Chondrocyte (in vitro differentiated cells): ENCODE results near the gene PPP1R14B. TPM values are rescaled to one million over a fixed set of nuclear protein-coding genes. Genes with fewer than 3 reads are reported as not detected.

Experiments used
- DNase-seq: peaks from one replicate; pipeline ENCODE4 v3.0.0; 2021; ENCODE audit warnings: mixed read lengths, low spot score
- H3K27ac Mint-ChIP-seq: one replicate; pipeline ENCODE4 v1.8.0; 2021; ENCODE audit warnings: mild to moderate bottlenecking, moderate library complexity, mixed read lengths; ENCODE audit not compliant: unreplicated experiment
- H3K27me3 Mint-ChIP-seq: 2 replicates; pipeline ENCODE4 v1.8.0; 2021; ENCODE audit warnings: low read depth, mixed read lengths
- H3K36me3 Mint-ChIP-seq: 2 replicates; pipeline ENCODE4 v1.8.0; 2021; ENCODE audit warnings: low read depth, mixed read lengths
- H3K4me1 Mint-ChIP-seq: 2 replicates; pipeline ENCODE4 v1.8.0; 2021; ENCODE audit warnings: low read depth, mild to moderate bottlenecking, mixed read lengths
- H3K4me3 Mint-ChIP-seq: one replicate; pipeline ENCODE4 v1.8.0; 2021; ENCODE audit warnings: mild to moderate bottlenecking, moderate library complexity, mixed read lengths; ENCODE audit not compliant: unreplicated experiment
- H3K9me3 Mint-ChIP-seq: 2 replicates; pipeline ENCODE4 v1.8.0; 2021; ENCODE audit warnings: low read depth, mixed read lengths
- CTCF ChIP-seq: fragments of 200-600 bp; sonication (generic); IDR thresholded peaks from 2 replicates; pipeline ENCODE4 v1.5.0; 2021; ENCODE audit warnings: antibody characterized with exemption, mild to moderate bottlenecking, moderate library complexity
- total RNA-seq: library from RNA; stranded (reverse); gene quantifications from 3 replicates; pipeline ENCODE4 v1.2.1, GENCODE V29; 2021

The PPP1R14B gene
- total RNA-seq, 1 donor from 2014 or later, result 322 TPM

GRCh38 chr11:64218628-64219353 lies 28.0 kb downstream of the PPP1R14B start:
- Mint-ChIP-seq H3K36me3 (no peaks in the 10 kb centered on the region), H3K27me3 (no peaks in the 10 kb centered on the region), H3K9me3 (no peaks in the 10 kb centered on the region), H3K4me3 (no peak overlapping the region), H3K4me1 (peaks cover 1% of the 10 kb centered on the region), H3K27ac (no peak overlapping the region)
- DNase-seq, result no peak
- no peak for TF ChIP-seq CTCF

- TF ChIP-seq CTCF, result no peak
- Mint-ChIP-seq H3K4me1 (no peaks in the 10 kb centered on the region), H3K9me3 (no peaks in the 10 kb centered on the region), H3K36me3 (no peaks in the 10 kb centered on the region), H3K27ac (no peak overlapping the region), H3K4me3 (no peak overlapping the region), H3K27me3 (no peaks in the 10 kb centered on the region)
- no peak for DNase-seq
These were observed 29.9 kb downstream of the PPP1R14B start for GRCh38 chr11:64216879-64217278.

- H3K4me3 Mint-ChIP-seq, result no peak overlapping the region
- TF ChIP-seq CTCF, result no peak
- H3K36me3 Mint-ChIP-seq, result peaks cover 1% of the 10 kb centered on the region
- no peaks in the 10 kb centered on the region for H3K27me3 Mint-ChIP-seq
- H3K4me1 Mint-ChIP-seq, result peaks cover 11% of the 10 kb centered on the region
- no peak overlapping the region for H3K27ac Mint-ChIP-seq
- no peak for DNase-seq
- no peaks in the 10 kb centered on the region for H3K9me3 Mint-ChIP-seq
These were observed 35.4 kb downstream of the PPP1R14B start for GRCh38 chr11:64211181-64211872.

GRCh38 chr11:64210301-64211020 lies 36.3 kb downstream of the PPP1R14B start:
- H3K27me3 Mint-ChIP-seq, result no peaks in the 10 kb centered on the region
- H3K36me3 Mint-ChIP-seq, result peaks cover 3% of the 10 kb centered on the region
- no peaks in the 10 kb centered on the region for H3K9me3 Mint-ChIP-seq
- H3K4me1 Mint-ChIP-seq, result peaks cover 11% of the 10 kb centered on the region
- no peak overlapping the region for H3K27ac Mint-ChIP-seq
- DNase-seq, result no peak
- H3K4me3 Mint-ChIP-seq, result no peak overlapping the region
- TF ChIP-seq CTCF, result no peak

GRCh38 chr11:64209563-64209843 lies 37.2 kb downstream of the PPP1R14B start:
- TF ChIP-seq CTCF, result no peak
- H3K27ac Mint-ChIP-seq, result no peak overlapping the region
- peaks cover 6% of the 10 kb centered on the region for H3K36me3 Mint-ChIP-seq
- H3K9me3 Mint-ChIP-seq, result no peaks in the 10 kb centered on the region
- no peak for DNase-seq
- no peaks in the 10 kb centered on the region for H3K27me3 Mint-ChIP-seq
- H3K4me3 Mint-ChIP-seq, result no peak overlapping the region
- peaks cover 13% of the 10 kb centered on the region for H3K4me1 Mint-ChIP-seq
